Erythroblast (primary cell): ENCODE results near the gene MTSS2.
A peak's percentile ranks its signal among the peaks of the same experiment; 100 is the strongest.

Source experiments
- DNase-seq, 2 experiments: peaks; one replicate each; lab custom pipeline; 2025; lab: John Stamatoyannopoulos, UW
- GATA1 ChIP-seq: IDR thresholded peaks from 2 replicates; pipeline ENCODE4 v1.6.1; 2011; ENCODE audit warnings: low read depth, mild to moderate bottlenecking, control low read depth, low read length, moderate library complexity
- POLR2A ChIP-seq: IDR thresholded peaks from 2 replicates; pipeline ENCODE4 v1.6.1; 2011; ENCODE audit warnings: mild to moderate bottlenecking, low read length

Gene MTSS2

GRCh38 chr16:70692130-70692872 lies 6.4 kb upstream of the MTSS2 start:
- DNase-seq: no peak
- no peak for TF ChIP-seq GATA1
- TF ChIP-seq POLR2A: no peak

- peak in 1 of 2 experiments; percentile 18 for DNase-seq
- TF ChIP-seq GATA1: no peak
- no peak for TF ChIP-seq POLR2A
Measured at GRCh38 chr16:70691223-70692129, 5.6 kb upstream of the MTSS2 start.

GRCh38 chr16:70689970-70690891 lies 4.4 kb upstream of the MTSS2 start:
- no peak for TF ChIP-seq POLR2A
- TF ChIP-seq GATA1: no peak
- DNase-seq: peak; percentile 21 to 27

DNA sequence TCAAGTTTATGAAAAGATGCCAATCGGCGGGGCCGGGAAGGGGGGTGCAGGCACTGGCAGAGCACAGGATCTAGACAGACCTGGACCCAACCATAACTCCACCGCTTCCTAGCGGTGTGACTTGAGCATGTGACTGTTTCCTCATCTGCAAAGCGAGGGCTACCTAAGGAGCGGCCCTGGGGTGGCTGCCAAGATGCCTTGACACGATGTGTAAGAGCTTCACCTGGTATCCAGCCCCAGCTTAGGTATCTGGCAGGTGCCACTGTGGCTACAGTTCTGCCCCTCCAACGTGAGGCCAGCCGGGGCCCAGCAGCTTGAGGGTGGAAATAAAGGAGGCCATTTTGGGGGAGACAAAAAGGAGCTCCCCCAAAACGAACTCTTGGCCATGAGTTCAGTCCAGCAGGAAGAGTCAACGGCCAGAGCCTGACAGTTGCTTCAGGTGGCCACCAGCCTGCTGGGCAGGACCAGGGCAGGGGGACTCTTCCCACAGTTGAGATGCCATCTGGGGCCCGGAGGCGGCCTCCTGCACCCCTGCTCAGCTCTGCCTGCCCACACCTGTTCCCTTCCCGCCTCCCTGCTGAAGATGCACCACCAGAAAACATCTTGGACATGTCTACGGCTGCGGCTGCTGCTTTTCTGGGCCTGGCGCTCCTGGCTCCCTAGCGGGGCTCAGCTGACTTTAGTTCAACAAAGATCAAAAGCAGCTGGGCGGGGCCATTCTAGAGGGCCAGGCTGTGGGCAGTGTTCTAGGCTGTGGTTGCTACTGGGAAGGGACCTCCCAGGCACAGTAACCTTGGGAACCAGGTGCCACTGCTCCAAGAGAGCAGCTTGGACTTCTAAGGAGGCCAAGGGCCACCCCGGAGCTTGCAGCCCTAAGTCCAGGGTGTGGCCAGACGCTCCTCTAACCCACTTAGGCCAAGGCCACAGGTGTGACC lies 3.4 kb upstream of the MTSS2 start:
- no peak for DNase-seq
- TF ChIP-seq GATA1 (no peak), POLR2A (no peak)

- DNase-seq: no peak
Measured at GRCh38 chr16:70688246-70688742, 2.4 kb upstream of the MTSS2 start.

GRCh38 chr16:70687671-70688245 lies 1.9 kb upstream of the MTSS2 start:
- DNase-seq: no peak
- TF ChIP-seq POLR2A (no peak), GATA1 (no peak)

More at GRCh38 chr16:70688246-70688742, 2.4 kb upstream of the MTSS2 start:
- no peak for TF ChIP-seq POLR2A
- no peak for TF ChIP-seq GATA1

DNA sequence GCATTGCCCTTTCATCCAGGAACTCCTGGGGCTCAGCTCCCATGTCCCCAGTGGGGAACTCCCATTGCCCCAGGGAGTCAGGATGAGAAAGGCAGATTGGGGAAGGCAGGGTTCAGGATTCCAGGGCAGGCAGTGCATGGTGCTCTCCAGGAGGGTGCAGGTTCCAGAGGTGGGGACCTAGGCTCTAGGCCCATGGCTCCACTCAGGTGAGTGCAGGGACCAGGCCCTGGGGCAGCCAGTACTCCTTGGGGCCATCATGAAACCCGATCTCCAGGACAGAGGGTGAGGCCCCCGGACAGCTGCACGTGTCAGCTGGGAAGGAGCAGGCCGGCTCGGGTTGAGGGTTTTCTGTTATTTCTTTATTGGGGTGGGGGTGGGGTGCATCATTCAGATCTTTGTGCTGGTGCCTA lies 1.3 kb upstream of the MTSS2 start:
- no peak for TF ChIP-seq GATA1
- TF ChIP-seq POLR2A: no peak
- no peak for DNase-seq

- no peak for TF ChIP-seq POLR2A
- no peak for TF ChIP-seq GATA1
- DNase-seq: no peak
Measured at GRCh38 chr16:70686376-70687101, 686 bp upstream of the MTSS2 start.

DNA sequence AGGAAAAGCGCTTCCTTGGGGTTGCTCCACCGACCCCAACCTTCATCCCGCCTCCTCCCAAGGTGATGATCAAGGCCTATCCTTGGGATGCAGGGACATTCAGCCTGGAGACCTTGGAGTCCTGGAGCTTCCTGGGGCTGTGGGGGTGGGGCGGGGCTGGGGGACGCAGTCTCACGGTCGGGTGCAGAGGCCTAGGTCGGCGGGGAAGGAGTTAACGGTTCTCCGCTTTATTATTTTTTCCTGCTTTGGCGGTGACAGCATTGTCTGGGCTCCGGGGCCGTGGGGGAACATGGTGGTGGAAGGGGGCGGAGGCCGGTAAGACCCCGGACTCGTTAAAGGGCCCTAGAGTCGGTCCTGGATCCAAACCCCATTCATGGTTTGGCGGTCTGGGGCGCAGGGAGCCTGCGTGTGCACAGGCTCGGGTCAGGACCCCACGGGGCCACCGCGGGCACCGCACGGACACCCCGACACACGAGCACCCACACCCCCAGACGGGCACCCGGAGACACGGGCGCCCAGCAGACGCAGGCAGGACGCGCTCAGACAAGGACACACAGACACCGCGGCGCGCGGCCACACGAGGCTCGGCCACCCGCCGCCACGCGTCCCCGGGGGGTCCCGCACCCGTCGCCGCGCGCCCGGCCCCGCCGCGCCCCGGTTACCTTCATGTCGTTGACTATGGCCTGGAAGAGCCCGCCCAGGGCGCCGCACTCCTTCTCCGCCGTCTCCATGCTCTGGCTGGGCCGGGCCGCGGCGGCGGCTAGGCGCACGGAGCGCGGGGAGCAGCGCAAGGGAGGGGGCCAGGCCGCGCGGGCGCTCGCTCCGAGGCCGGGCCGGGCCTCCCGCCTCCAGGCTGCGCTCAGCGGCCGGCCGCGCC lies 554 bp downstream of the MTSS2 start:
- TF ChIP-seq POLR2A (no peak), GATA1 (no peak)
- peak; percentile 70 to 71 for DNase-seq

DNA sequence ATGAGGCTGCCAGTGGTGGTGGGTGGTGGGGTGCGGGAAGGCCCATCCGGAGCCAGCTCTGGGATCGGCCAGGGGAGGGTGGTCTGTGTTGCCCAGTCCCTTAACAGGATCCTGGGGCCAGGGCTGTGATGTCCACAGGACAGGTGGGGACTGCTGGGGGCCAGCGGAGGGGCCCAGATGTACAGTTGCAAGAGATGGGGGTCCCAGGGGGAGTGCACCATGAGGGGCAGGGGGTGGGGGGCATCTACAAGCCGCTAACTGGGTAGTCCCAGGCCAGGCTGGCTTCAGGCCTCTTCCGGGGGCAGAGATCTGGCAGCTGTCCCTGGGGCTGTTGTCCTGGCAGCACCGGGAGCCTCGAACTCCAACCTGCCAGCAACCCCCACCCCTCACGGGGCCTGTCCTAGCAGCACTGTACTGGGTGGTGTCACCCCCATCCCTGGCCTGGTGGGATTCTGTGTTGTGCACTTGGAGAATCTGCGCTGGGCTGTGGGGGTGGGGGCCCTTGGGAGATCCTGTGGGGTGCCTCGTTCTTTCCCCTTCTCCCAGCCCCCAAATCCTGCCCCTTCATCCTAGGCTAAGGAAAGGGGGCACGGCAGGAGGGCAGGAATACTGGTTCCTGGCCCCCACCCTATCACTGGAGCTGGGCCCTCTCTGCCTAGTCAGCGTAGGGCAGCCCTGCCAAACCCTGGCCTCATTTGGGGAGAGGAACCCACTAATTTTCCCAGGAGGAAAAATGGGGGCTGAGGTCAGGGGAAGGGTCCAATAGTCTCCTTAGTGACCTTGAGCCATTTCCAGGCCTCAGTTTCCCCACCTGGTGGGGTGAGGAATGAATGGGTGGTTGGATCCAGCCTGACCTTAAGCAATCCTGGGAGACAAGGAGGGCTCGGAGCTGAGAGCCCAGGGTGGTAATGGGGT lies 1.4 kb downstream of the MTSS2 start:
- TF ChIP-seq GATA1 (no peak), POLR2A (no peak)
- no peak for DNase-seq
